ENCODE data around the gene AGAP2. TPM values are rescaled to one million over a fixed set of nuclear protein-coding genes. Genes with fewer than 3 reads are reported as not detected.
A peak's percentile ranks its signal among the peaks of the same experiment; 100 is the strongest.

Gene AGAP2
- total RNA-seq: 10 to 100 TPM; 26.7 to 28.0 TPM

GRCh38 chr12:57738661-57739237, at the start of gene AGAP2:
Gene AGAP2, minus strand, starts transcription at chr12:57738742. Its CDS starts 496 bp downstream, at chr12:57738246.
- peak within 1 kb of the TSS; percentile 54 for H3K27ac Mint-ChIP-seq
- peaks cover 33% of the 10 kb centered on the region for H3K4me1 Mint-ChIP-seq (ENCODE audit: low read depth)
- CTCF ChIA-PET: interaction anchor here (0.7 to 1.2 kb wide), 2 partner anchors 21 to 84 kb away, joined by 3 read pairs; no protein-coding TSS in a partner anchor
- H3K27me3 Mint-ChIP-seq (ENCODE audit: low read depth): no peaks in the 10 kb centered on the region
- H3K4me3 Mint-ChIP-seq: peak within 1 kb of the TSS; percentile 28
- intact Hi-C loops (cut with micrococcal nuclease): no loop called here
- no peak for DNase-seq
- H3K9me3 Mint-ChIP-seq: no peaks in the 10 kb centered on the region
- peaks cover 6% of the 10 kb centered on the region for H3K36me3 Mint-ChIP-seq (ENCODE audit: low read depth)

GRCh38 chr12:57783861-57784260, 45.3 kb upstream of the AGAP2 start:
- Mint-ChIP-seq H3K4me1 (ENCODE audit: low read depth) (peaks cover 31% of the 10 kb centered on the region), H3K36me3 (ENCODE audit: low read depth) (peaks cover 26% of the 10 kb centered on the region), H3K27ac (peak overlapping the region; percentile 15), H3K9me3 (no peaks in the 10 kb centered on the region), H3K27me3 (ENCODE audit: low read depth) (no peaks in the 10 kb centered on the region), H3K4me3 (peak overlapping the region; percentile 68)
- intact Hi-C loops (cut with micrococcal nuclease): loop anchor here (2.0 to 5.0 kb wide), 2 partner anchors 19 to 202 kb away; no protein-coding TSS in a partner anchor
- CTCF ChIA-PET: interaction anchor here (0.9 to 2.9 kb wide), 12 partner anchors 9 to 123 kb away, joined by 3 to 20 read pairs (median 5); no protein-coding TSS in a partner anchor
- DNase-seq: no peak

- intact Hi-C loops (cut with micrococcal nuclease): loop anchor here (2.0 to 5.0 kb wide), 2 partner anchors 19 to 201 kb away; no protein-coding TSS in a partner anchor
- Mint-ChIP-seq H3K36me3 (ENCODE audit: low read depth) (peaks cover 22% of the 10 kb centered on the region), H3K9me3 (no peaks in the 10 kb centered on the region), H3K4me3 (peak overlapping the region; percentile 100), H3K27ac (no peak overlapping the region), H3K4me1 (ENCODE audit: low read depth) (peaks cover 29% of the 10 kb centered on the region), H3K27me3 (ENCODE audit: low read depth) (no peaks in the 10 kb centered on the region)
- DNase-seq: no peak
- CTCF ChIA-PET: interaction anchor here (0.8 to 2.9 kb wide), 17 partner anchors 10 to 124 kb away, joined by 3 to 20 read pairs (median 5); partner anchors contain the start of genes AVIL and CDK4
These were observed 44.9 kb upstream of the AGAP2 start for GRCh38 chr12:57783466-57783801.

- peak; percentile 99 for DNase-seq
- Mint-ChIP-seq H3K4me3 (peak within 1 kb of the TSS; percentile 100), H3K36me3 (ENCODE audit: low read depth) (peaks cover 20% of the 10 kb centered on the region), H3K27me3 (ENCODE audit: low read depth) (no peaks in the 10 kb centered on the region), H3K4me1 (ENCODE audit: low read depth) (peaks cover 29% of the 10 kb centered on the region), H3K27ac (peak within 1 kb of the TSS; percentile 86), H3K9me3 (no peaks in the 10 kb centered on the region)
- intact Hi-C loops (cut with micrococcal nuclease): loop anchor here (1.0 to 5.0 kb wide), 8 partner anchors 11 to 201 kb away; partner anchors contain the start of genes CDK4, EEF1AKMT3 and METTL1
- CTCF ChIA-PET: interaction anchor here (0.6 to 2.9 kb wide), 21 partner anchors 10 to 124 kb away, joined by 3 to 20 read pairs (median 5); partner anchors contain the start of genes AVIL and CDK4
These were observed 44.3 kb upstream of the AGAP2 start, which contains the start of gene TSFM for GRCh38 chr12:57782608-57783465. Gene TSFM, plus strand, starts transcription at chr12:57782787. Its CDS starts 15 bp downstream, at chr12:57782802.

- peak overlapping the region; percentile 86 for H3K27ac Mint-ChIP-seq
- no peaks in the 10 kb centered on the region for H3K27me3 Mint-ChIP-seq (ENCODE audit: low read depth)
- H3K4me3 Mint-ChIP-seq: peak overlapping the region; percentile 100
- H3K4me1 Mint-ChIP-seq (ENCODE audit: low read depth): peaks cover 29% of the 10 kb centered on the region
- intact Hi-C loops (cut with micrococcal nuclease): loop anchor here (1.0 to 5.0 kb wide), 8 partner anchors 10 to 200 kb away; partner anchors contain the start of genes CDK4, EEF1AKMT3 and METTL1
- peaks cover 17% of the 10 kb centered on the region for H3K36me3 Mint-ChIP-seq (ENCODE audit: low read depth)
- H3K9me3 Mint-ChIP-seq: no peaks in the 10 kb centered on the region
- CTCF ChIA-PET: interaction anchor here (0.7 to 2.9 kb wide), 13 partner anchors 11 to 135 kb away, joined by 3 to 20 read pairs (median 5); partner anchors contain the start of gene AVIL
- DNase-seq: no peak
These were observed 43.7 kb upstream of the AGAP2 start for GRCh38 chr12:57782243-57782607.

GRCh38 chr12:57781801-57782200, 43.3 kb upstream of the AGAP2 start:
- H3K4me1 Mint-ChIP-seq (ENCODE audit: low read depth): peaks cover 29% of the 10 kb centered on the region
- no peak overlapping the region for H3K4me3 Mint-ChIP-seq
- no peaks in the 10 kb centered on the region for H3K27me3 Mint-ChIP-seq (ENCODE audit: low read depth)
- no peaks in the 10 kb centered on the region for H3K9me3 Mint-ChIP-seq
- peaks cover 16% of the 10 kb centered on the region for H3K36me3 Mint-ChIP-seq (ENCODE audit: low read depth)
- intact Hi-C loops (cut with micrococcal nuclease): loop anchor here (1.0 to 5.0 kb wide), 8 partner anchors 10 to 200 kb away; partner anchors contain the start of genes CDK4, EEF1AKMT3 and METTL1
- CTCF ChIA-PET: interaction anchor here (0.7 to 2.9 kb wide), 16 partner anchors 9 to 136 kb away, joined by 3 to 10 read pairs (median 4); partner anchors contain the start of genes AVIL, CYP27B1, EEF1AKMT3 and METTL1
- no peak for DNase-seq
- peak overlapping the region; percentile 86 for H3K27ac Mint-ChIP-seq

GRCh38 chr12:57781244-57781643, 42.7 kb upstream of the AGAP2 start:
- H3K9me3 Mint-ChIP-seq: no peaks in the 10 kb centered on the region
- H3K27ac Mint-ChIP-seq: peak overlapping the region; percentile 86
- intact Hi-C loops (cut with micrococcal nuclease): loop anchor here (5.0 kb wide), 1 partner anchor 199 kb away; no protein-coding TSS in a partner anchor
- CTCF ChIA-PET: interaction anchor here (0.9 to 2.9 kb wide), 15 partner anchors 9 to 122 kb away, joined by 3 to 10 read pairs (median 5); partner anchors contain the start of genes AVIL, CYP27B1, EEF1AKMT3 and METTL1
- no peaks in the 10 kb centered on the region for H3K27me3 Mint-ChIP-seq (ENCODE audit: low read depth)
- peaks cover 29% of the 10 kb centered on the region for H3K4me1 Mint-ChIP-seq (ENCODE audit: low read depth)
- no peak for DNase-seq
- no peak overlapping the region for H3K4me3 Mint-ChIP-seq
- peaks cover 13% of the 10 kb centered on the region for H3K36me3 Mint-ChIP-seq (ENCODE audit: low read depth)

- Mint-ChIP-seq H3K4me3 (no peak overlapping the region), H3K27me3 (ENCODE audit: low read depth) (no peaks in the 10 kb centered on the region), H3K9me3 (no peaks in the 10 kb centered on the region), H3K27ac (no peak overlapping the region), H3K4me1 (ENCODE audit: low read depth) (peaks cover 27% of the 10 kb centered on the region), H3K36me3 (ENCODE audit: low read depth) (peaks cover 11% of the 10 kb centered on the region)
- CTCF ChIA-PET: interaction anchor here (1.2 to 1.9 kb wide), 5 partner anchors 16 to 57 kb away, joined by 3 to 6 read pairs (median 4); no protein-coding TSS in a partner anchor
- intact Hi-C loops (cut with micrococcal nuclease): loop anchor here (5.0 kb wide), 1 partner anchor 198 kb away; no protein-coding TSS in a partner anchor
- DNase-seq: no peak
These were observed 41.8 kb upstream of the AGAP2 start for GRCh38 chr12:57780284-57780897.

GRCh38 chr12:57779736-57780135, 41.2 kb upstream of the AGAP2 start:
- no peaks in the 10 kb centered on the region for H3K9me3 Mint-ChIP-seq
- DNase-seq: no peak
- intact Hi-C loops (cut with micrococcal nuclease): loop anchor here (5.0 kb wide), 1 partner anchor 197 kb away; no protein-coding TSS in a partner anchor
- no peaks in the 10 kb centered on the region for H3K27me3 Mint-ChIP-seq (ENCODE audit: low read depth)
- H3K27ac Mint-ChIP-seq: no peak overlapping the region
- H3K4me3 Mint-ChIP-seq: no peak overlapping the region
- CTCF ChIA-PET: interaction anchor here (0.8 to 1.2 kb wide), 3 partner anchors 15 to 47 kb away, joined by 3 to 5 read pairs (median 4); no protein-coding TSS in a partner anchor
- H3K4me1 Mint-ChIP-seq (ENCODE audit: low read depth): peaks cover 27% of the 10 kb centered on the region
- peaks cover 11% of the 10 kb centered on the region for H3K36me3 Mint-ChIP-seq (ENCODE audit: low read depth)

- Mint-ChIP-seq H3K36me3 (ENCODE audit: low read depth) (peaks cover 9% of the 10 kb centered on the region), H3K4me1 (ENCODE audit: low read depth) (peaks cover 26% of the 10 kb centered on the region), H3K27me3 (ENCODE audit: low read depth) (peaks cover under 1% of the 10 kb centered on the region), H3K27ac (no peak overlapping the region), H3K9me3 (no peaks in the 10 kb centered on the region), H3K4me3 (no peak overlapping the region)
- intact Hi-C loops (cut with micrococcal nuclease): no loop called here
- CTCF ChIA-PET: interaction anchor here (0.7 to 1.4 kb wide), 4 partner anchors 11 to 1019 kb away, joined by 3 to 5 read pairs (median 4); partner anchors contain the start of gene CYP27B1
- no peak for DNase-seq
These were observed 39.4 kb upstream of the AGAP2 start for GRCh38 chr12:57777911-57778310.

- peaks cover 23% of the 10 kb centered on the region for H3K4me1 Mint-ChIP-seq (ENCODE audit: low read depth)
- no peak overlapping the region for H3K4me3 Mint-ChIP-seq
- intact Hi-C loops (cut with micrococcal nuclease): no loop called here
- DNase-seq: no peak
- H3K27me3 Mint-ChIP-seq (ENCODE audit: low read depth): peaks cover 2% of the 10 kb centered on the region
- H3K9me3 Mint-ChIP-seq: no peaks in the 10 kb centered on the region
- no peak overlapping the region for H3K27ac Mint-ChIP-seq
- peaks cover 5% of the 10 kb centered on the region for H3K36me3 Mint-ChIP-seq (ENCODE audit: low read depth)
- CTCF ChIA-PET: interaction anchor here (0.7 to 1.4 kb wide), 2 partner anchors 11 to 1018 kb away, joined by 3 to 5 read pairs; partner anchors contain the start of gene CYP27B1
These were observed 38.8 kb upstream of the AGAP2 start for GRCh38 chr12:57777367-57777766.
